NAMALWA (cell line): ENCODE results near the gene HMOX2.
A peak's percentile ranks its signal among the peaks of the same experiment; 100 is the strongest.

ENCODE experiments used
- DNase-seq: peaks from one replicate; pipeline ENCODE4 v3.0.0-alpha.2; 2015; ENCODE audit warnings: low spot score

The HMOX2 gene

GRCh38 chr16:4505356-4506147 is 29.4 kb downstream of the HMOX2 start:
- DNase-seq = peak; percentile 84

DNA sequence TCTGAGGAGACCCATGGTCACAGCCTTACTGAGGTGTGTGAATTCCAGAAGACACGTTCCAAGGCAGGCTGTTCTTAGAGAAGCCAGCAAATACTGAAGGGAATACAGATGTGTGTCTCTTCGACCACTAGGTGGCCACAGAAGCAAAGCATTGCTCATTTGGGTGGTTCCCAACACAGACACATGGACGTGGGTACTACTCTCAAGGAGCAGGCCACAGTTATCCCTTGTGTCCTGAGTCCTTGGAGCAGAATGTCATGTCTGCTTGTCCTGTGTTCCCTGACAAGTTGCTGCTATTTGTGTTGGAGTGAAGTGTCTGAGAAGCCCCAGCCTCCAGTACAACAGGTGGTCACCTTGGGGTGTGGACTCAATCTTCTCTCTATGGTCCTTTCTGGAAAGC is 30.3 kb downstream of the HMOX2 start:
- peak; percentile 79 for DNase-seq

DNA sequence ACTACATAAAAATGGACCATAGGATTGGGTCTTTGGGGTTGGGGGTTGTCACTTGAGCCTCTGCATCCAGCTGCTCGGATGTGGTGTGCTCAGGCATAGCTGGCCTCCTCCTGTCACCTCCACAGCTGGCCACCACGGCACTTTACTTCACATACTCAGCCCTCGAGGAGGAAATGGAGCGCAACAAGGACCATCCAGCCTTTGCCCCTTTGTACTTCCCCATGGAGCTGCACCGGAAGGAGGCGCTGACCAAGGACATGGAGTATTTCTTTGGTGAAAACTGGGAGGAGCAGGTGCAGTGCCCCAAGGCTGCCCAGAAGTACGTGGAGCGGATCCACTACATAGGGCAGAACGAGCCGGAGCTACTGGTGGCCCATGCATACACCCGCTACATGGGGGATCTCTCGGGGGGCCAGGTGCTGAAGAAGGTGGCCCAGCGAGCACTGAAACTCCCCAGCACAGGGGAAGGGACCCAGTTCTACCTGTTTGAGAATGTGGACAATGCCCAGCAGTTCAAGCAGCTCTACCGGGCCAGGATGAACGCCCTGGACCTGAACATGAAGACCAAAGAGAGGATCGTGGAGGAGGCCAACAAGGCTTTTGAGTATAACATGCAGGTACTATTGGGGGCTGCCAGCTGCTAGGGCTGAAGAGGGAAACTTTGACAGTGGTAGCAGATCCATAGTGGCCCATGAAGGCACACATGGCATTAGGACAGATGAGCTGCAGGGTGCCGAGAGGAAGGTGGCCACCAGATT is 31.6 kb downstream of the HMOX2 start:
- no peak for DNase-seq

DNA sequence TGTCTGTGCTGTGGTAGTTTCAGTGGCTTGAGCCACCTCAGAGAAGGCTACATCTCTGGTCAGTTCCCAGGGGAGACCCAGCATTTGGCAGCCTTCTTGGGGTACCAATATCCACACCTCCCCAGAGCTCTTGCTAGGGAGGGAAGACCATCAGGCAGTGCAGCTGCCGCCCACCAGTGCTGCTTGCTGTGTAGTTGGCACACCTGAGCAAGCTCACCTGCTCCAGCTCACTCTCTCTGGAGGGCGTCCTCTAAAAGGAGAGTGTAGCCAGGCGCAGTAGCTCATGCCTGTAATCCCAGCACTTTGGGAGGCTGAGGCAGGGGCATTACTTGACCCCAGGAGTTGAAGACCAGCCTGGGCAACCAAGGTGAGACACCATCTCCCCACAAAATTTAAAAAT is 32.6 kb downstream of the HMOX2 start:
- DNase-seq = no peak

DNA sequence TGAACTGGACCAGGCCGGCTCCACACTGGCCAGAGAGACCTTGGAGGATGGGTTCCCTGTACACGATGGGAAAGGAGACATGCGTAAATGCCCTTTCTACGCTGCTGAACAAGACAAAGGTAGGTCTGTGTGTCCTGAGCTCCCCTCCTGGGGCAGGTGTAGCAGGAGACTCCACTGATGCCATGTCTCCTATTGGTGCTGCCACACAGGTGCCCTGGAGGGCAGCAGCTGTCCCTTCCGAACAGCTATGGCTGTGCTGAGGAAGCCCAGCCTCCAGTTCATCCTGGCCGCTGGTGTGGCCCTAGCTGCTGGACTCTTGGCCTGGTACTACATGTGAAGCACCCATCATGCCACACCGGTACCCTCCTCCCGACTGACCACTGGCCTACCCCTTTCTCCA is 33.2 kb downstream of the HMOX2 start:
- no peak for DNase-seq

GRCh38 chr16:4510131-4510530 is 33.9 kb downstream of the HMOX2 start:
- DNase-seq = no peak

DNA sequence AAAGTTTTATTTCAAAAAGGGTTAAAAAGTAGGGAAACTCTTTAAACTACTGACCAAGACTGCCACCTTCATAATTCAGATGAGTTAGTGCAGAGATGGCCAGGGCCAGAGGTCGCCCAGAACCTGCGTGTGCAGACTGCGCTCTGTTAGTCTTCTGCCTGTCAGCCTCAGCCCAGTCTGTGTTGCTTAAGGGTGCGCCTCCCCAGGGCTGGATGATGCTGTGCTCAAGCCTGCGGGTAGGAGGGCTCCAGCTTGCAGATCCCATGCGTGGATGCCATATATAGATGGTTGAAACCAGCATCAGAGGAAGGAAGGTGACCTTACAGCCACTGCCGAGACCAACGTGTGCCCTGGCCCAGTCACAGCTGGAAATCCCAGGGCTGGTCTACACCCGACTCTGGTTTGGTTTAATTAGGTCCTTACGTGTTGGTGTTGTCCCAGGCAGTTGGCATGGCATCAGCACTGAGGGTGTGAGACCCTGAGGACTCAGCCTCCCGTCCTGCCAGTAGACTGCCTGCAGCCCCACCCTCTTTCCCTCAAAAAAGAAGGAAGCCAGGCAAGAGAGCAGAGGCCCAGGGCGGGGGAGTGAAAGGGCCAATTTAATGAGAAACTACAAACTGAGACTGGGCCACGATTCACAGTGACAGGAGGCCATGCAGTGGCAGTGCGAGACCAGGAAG is 34.7 kb downstream of the HMOX2 start:
- DNase-seq = no peak

DNA sequence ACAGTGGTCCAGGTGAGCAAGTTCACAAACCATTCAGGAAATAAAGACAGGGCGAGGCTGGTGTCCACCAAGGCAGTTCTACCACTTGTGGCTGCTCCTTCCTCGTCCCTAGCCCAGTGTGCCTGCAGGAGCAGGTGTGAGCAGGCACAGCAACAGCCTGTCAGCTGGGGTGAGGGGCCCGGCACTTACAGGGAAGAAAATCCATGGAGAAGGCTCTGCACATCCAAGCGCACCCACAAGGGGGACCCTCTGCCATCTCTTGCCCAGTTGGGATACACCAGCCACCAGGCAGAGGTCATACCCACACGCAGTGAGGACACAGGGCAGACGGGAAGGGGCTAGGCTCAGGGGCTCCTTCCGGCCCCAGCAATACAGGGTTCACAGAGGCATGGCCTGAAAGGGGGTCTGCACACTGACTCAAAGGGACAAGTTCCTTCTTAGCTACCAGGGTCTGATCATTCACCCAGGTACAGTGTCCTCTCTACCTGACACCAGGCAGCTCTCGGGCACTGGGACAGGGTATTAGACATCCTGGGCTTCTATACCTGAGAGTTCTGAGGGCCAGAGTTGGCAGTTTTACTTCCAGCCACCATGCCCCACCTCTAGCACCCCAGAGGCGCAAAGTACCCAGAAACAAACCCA is 35.4 kb downstream of the HMOX2 start:
- peak; percentile 37 for DNase-seq

DNA sequence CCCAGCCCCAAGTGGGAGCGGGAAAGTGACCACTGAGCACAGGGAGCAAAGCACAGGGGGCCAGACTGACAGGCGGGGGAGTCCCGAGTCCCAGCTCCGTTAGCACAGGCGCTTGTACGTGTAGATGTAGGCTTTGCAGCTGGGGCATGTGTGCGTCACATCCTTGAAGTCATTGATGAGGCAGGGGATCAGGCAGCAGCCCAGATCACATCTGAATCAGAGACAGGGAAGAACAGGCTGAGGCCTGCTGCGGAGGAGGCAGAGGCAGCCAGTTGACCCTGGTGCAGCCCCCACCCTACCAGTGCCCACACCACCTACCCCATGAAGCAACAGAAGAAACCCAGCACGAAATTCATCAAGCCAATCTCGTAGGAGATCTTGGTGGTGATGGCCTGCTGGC is 36.3 kb downstream of the HMOX2 start:
- DNase-seq = no peak

- DNase-seq = no peak
Observed at GRCh38 chr16:4513086-4513860, 37.1 kb downstream of the HMOX2 start.

GRCh38 chr16:4513881-4514280 is 37.7 kb downstream of the HMOX2 start:
- no peak for DNase-seq

GRCh38 chr16:4514606-4515005 is 38.4 kb downstream of the HMOX2 start:
- no peak for DNase-seq

DNA sequence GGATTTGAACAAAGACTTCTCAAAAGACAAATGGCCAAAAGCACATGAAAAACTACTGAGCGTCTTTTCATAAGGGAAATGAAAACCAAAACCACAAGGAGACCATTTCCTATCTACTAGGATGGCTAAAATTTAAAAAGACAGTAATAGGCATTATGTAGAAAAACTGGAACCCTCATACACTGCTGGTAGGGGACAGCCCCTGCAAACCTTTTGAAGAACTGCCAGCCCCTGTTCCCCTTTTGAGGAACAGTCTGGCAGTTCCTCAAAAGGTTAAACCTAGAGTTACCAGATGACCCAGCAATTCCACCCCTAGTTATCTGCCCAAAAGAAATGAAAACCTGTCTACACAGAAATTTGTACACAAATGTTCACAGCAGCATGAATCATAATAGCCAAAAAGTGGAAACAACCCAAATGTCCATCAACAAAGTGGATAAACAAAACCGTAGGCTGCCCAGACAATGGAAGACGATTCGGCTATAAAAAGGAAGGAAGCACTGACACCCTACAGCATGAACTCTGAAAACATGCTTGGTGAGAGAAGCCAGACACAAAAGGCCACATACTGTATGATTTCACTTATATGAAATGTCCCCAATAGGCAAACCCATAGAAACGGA is 39.5 kb downstream of the HMOX2 start:
- no peak for DNase-seq

GRCh38 chr16:4517812-4518680 is 41.8 kb downstream of the HMOX2 start:
- DNase-seq = peak; percentile 46

- DNase-seq = no peak
Observed at GRCh38 chr16:4519274-4520058, 43.3 kb downstream of the HMOX2 start.

DNA sequence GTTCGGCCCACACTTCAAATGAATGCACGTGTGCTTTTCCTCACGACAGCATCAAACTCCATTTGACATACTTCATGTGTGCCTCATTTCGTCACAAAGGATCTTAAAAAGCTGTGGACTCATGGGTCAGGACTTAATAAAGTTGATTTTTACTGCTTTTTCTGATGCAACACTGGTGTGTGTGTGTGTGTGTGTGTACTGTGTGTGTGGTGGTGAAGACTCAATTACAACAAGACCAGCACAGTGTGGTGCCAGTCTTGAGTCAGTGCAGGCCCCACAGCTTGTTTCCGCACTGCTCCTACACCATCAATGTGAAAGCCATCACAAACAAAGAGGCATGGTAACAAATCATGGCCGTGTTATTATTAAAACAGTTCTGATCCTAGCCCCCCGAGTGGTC is 44.7 kb downstream of the HMOX2 start:
- no peak for DNase-seq

GRCh38 chr16:4522051-4522581 is 45.9 kb downstream of the HMOX2 start:
- no peak for DNase-seq

- DNase-seq = no peak
Observed at GRCh38 chr16:4523686-4524085, 47.5 kb downstream of the HMOX2 start.

DNA sequence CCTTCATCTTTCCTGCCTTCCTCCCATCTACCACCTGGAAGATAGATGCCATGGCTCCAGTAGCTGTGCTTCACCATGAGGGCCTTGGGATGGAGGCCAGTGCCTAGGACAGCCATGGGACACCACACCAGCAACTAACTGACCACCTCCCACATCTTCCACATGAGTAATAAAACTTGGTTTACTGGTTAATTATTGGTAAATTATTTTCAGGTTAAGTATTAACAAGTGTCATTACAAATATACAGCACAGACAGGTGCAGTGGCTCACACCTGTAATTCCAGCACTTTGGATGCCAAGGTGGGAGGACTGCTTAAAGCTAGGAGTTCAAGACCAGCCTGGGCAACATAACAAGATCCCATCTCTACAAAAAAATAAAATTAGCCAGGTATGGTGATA is 48.4 kb downstream of the HMOX2 start:
- DNase-seq = no peak
